ENCODE data around the gene STARD4.
A peak's percentile ranks its signal among the peaks of the same experiment; 100 is the strongest.

The STARD4 gene

GRCh38 chr5:111469293-111469896 lies 42.9 kb downstream of the STARD4 start:
- DNase-seq = no peak

GRCh38 chr5:111463311-111463710 lies 49.0 kb downstream of the STARD4 start:
- DNase-seq = no peak

GRCh38 chr5:111461934-111462333 lies 50.4 kb downstream of the STARD4 start:
- no peak for DNase-seq

GRCh38 chr5:111461255-111461671 lies 51.1 kb downstream of the STARD4 start:
- DNase-seq = peak; percentile 39

- DNase-seq = peak; percentile 43
Observed at GRCh38 chr5:111454776-111455175, 57.6 kb downstream of the STARD4 start.

GRCh38 chr5:111454198-111454622 lies 58.1 kb downstream of the STARD4 start:
- peak; percentile 95 for DNase-seq

GRCh38 chr5:111453747-111454146 lies 58.6 kb downstream of the STARD4 start:
- peak; percentile 49 for DNase-seq

- DNase-seq = no peak
Observed at GRCh38 chr5:111453295-111453694, 59.0 kb downstream of the STARD4 start.

- no peak for DNase-seq
Observed at GRCh38 chr5:111447822-111448221, 64.5 kb downstream of the STARD4 start.

GRCh38 chr5:111447099-111447498 lies 65.2 kb downstream of the STARD4 start:
- no peak for DNase-seq

Data from NCI-H1694 treated with DMSO at 0.1 percent for 48 hours (cell line).